SK-N-SH treated with all-trans-retinoic acid at 6 μM for 48 hours (cell line): Measurements from ENCODE around the gene WNT7A.

Source experiments
- ARNTL ChIP-seq: fragments of 450-650 bp; formaldehyde crosslinking; IDR thresholded peaks from 2 replicates; pipeline ENCODE4 v1.5.0; 2020; ENCODE audit warnings: low read depth, mild to moderate bottlenecking, moderate library complexity, borderline replicate concordance
- GLIS3 ChIP-seq: fragments of 250-450 bp; sonication (Bioruptor Pico); IDR thresholded peaks from 2 replicates; pipeline ENCODE4 v1.5.0; 2020; ENCODE audit warnings: mild to moderate bottlenecking, moderate library complexity
- OSR1 ChIP-seq: fragments of 250-450 bp; sonication (Bioruptor Pico); IDR thresholded peaks from 2 replicates; pipeline ENCODE4 v1.8.0; 2022; ENCODE audit warnings: moderate library complexity, mild to moderate bottlenecking, inconsistent platforms
- TCF4 ChIP-seq: fragments of 250-450 bp; sonication (Bioruptor Pico); IDR thresholded peaks from 2 replicates; pipeline ENCODE4 v1.8.0; 2021; ENCODE audit warnings: mild to moderate bottlenecking, moderate library complexity, borderline replicate concordance
- ZFP3 ChIP-seq: fragments of 250-450 bp; sonication (Bioruptor Pico); IDR thresholded peaks from 2 replicates; pipeline ENCODE4 v1.5.0; 2020; ENCODE audit warnings: mild to moderate bottlenecking, moderate library complexity
- ZNF70 ChIP-seq: fragments of 450-650 bp; formaldehyde crosslinking; IDR thresholded peaks from 2 replicates; pipeline ENCODE4 v1.5.0; 2020; ENCODE audit warnings: mild to moderate bottlenecking, moderate library complexity
- TF ChIP-seq, protein P1 (sequence below): fragments of 250-450 bp; sonication (Bioruptor Pico); IDR thresholded peaks from 2 replicates; pipeline ENCODE4 v1.5.1; 2020; ENCODE audit warnings: low read depth, mild to moderate bottlenecking, moderate library complexity
- TF ChIP-seq, protein P2 (sequence below): fragments of 250-450 bp; sonication (Bioruptor Pico); IDR thresholded peaks from 2 replicates; pipeline ENCODE4 v1.8.0; 2020; ENCODE audit warnings: mild to moderate bottlenecking, moderate library complexity, borderline replicate concordance
- TF ChIP-seq, protein P3 (sequence below): fragments of 250-450 bp; sonication (Bioruptor Pico); IDR thresholded peaks from 2 replicates; pipeline ENCODE4 v1.5.1; 2021; ENCODE audit warnings: mild to moderate bottlenecking, moderate library complexity

DNA sequence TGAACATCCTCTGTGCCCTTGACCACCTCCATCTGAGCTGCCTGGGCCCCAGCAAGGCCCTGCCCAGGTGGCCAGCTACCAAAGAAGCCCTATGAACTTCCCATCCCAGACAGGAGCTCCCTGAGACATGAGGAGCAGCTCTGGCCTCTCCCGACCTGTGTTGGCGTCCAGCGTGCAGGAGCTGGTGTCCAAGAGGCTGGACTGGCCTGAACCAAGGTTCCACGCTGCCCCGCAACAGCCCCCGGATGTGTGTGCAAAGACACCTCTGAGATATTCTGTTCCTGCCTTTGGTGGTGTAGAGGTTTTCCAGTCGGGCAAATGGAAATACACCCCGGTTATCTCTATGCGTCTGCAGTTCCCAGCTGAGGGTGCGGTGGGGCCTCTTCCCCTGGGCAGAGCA is 42.1 kb downstream of the WNT7A start:
- TF ChIP-seq TCF4 (CRISPR knock-in tag), result no peak
- TF ChIP-seq, protein P1, sequence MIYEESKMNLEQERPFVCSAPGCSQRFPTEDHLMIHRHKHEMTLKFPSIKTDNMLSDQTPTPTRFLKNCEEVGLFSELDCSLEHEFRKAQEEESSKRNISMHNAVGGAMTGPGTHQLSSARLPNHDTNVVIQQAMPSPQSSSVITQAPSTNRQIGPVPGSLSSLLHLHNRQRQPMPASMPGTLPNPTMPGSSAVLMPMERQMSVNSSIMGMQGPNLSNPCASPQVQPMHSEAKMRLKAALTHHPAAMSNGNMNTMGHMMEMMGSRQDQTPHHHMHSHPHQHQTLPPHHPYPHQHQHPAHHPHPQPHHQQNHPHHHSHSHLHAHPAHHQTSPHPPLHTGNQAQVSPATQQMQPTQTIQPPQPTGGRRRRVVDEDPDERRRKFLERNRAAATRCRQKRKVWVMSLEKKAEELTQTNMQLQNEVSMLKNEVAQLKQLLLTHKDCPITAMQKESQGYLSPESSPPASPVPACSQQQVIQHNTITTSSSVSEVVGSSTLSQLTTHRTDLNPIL, result no peak
- no peak for TF ChIP-seq ARNTL (CRISPR knock-in tag)
- no peak for TF ChIP-seq ZFP3
- TF ChIP-seq OSR1 (CRISPR knock-in tag), result no peak
- TF ChIP-seq ZNF70, result no peak
- TF ChIP-seq GLIS3, result no peak
- TF ChIP-seq, protein P2, sequence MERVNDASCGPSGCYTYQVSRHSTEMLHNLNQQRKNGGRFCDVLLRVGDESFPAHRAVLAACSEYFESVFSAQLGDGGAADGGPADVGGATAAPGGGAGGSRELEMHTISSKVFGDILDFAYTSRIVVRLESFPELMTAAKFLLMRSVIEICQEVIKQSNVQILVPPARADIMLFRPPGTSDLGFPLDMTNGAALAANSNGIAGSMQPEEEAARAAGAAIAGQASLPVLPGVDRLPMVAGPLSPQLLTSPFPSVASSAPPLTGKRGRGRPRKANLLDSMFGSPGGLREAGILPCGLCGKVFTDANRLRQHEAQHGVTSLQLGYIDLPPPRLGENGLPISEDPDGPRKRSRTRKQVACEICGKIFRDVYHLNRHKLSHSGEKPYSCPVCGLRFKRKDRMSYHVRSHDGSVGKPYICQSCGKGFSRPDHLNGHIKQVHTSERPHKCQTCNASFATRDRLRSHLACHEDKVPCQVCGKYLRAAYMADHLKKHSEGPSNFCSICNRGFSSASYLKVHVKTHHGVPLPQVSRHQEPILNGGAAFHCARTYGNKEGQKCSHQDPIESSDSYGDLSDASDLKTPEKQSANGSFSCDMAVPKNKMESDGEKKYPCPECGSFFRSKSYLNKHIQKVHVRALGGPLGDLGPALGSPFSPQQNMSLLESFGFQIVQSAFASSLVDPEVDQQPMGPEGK, result no peak
- TF ChIP-seq, protein P3, sequence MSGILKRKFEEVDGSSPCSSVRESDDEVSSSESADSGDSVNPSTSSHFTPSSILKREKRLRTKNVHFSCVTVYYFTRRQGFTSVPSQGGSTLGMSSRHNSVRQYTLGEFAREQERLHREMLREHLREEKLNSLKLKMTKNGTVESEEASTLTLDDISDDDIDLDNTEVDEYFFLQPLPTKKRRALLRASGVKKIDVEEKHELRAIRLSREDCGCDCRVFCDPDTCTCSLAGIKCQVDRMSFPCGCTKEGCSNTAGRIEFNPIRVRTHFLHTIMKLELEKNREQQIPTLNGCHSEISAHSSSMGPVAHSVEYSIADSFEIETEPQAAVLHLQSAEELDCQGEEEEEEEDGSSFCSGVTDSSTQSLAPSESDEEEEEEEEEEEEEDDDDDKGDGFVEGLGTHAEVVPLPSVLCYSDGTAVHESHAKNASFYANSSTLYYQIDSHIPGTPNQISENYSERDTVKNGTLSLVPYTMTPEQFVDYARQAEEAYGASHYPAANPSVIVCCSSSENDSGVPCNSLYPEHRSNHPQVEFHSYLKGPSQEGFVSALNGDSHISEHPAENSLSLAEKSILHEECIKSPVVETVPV (CRISPR knock-in tag), result no peak
